Memory B cell (primary cell): ENCODE measurements around the gene ETF1.

Source experiments
- ATAC-seq: fragments of 150-1000 bp; cut with Tn5 transposase; 2 replicates; pipeline ENCODE4 v1.10.0; 2021; ENCODE audit warnings: low read depth, mild to moderate bottlenecking, moderate library complexity
- DNase-seq, 2 donors: peaks; one replicate each; pipeline ENCODE4 v3.0.0; 2022; ENCODE audit warnings: low spot score in 2 of 2
- H3K27ac Mint-ChIP-seq: one replicate; pipeline ENCODE4 v1.8.0; 2022; ENCODE audit warnings: mild to moderate bottlenecking, moderate library complexity, mixed read lengths
- H3K27me3 Mint-ChIP-seq: one replicate; pipeline ENCODE4 v1.8.0; 2022; ENCODE audit warnings: mixed read lengths
- H3K36me3 Mint-ChIP-seq: one replicate; pipeline ENCODE4 v1.8.0; 2022; ENCODE audit warnings: mild to moderate bottlenecking, mixed read lengths
- H3K4me1 Mint-ChIP-seq: one replicate; pipeline ENCODE4 v1.8.0; 2022; ENCODE audit warnings: mixed read lengths
- H3K4me3 Mint-ChIP-seq: one replicate; pipeline ENCODE4 v1.8.0; 2022; ENCODE audit warnings: mild to moderate bottlenecking, moderate library complexity, mixed read lengths
- H3K9me3 Mint-ChIP-seq: one replicate; pipeline ENCODE4 v1.8.0; 2022; ENCODE audit warnings: mixed read lengths

The ETF1 gene

GRCh38 chr5:138471052-138471361 is 72.0 kb downstream of the ETF1 start:
- H3K4me3 Mint-ChIP-seq: no peak overlapping the region
- H3K9me3 Mint-ChIP-seq: no peaks in the 10 kb centered on the region
- no peak overlapping the region for H3K27ac Mint-ChIP-seq
- no peak for DNase-seq
- no peak for ATAC-seq
- H3K4me1 Mint-ChIP-seq: peaks cover 21% of the 10 kb centered on the region
- H3K36me3 Mint-ChIP-seq: peaks cover 17% of the 10 kb centered on the region
- H3K27me3 Mint-ChIP-seq: peaks cover 2% of the 10 kb centered on the region

- H3K27me3 Mint-ChIP-seq: peaks cover 2% of the 10 kb centered on the region
- ATAC-seq (no peak), DNase-seq (no peak)
- no peak overlapping the region for H3K27ac Mint-ChIP-seq
- H3K4me3 Mint-ChIP-seq: no peak overlapping the region
- H3K4me1 Mint-ChIP-seq: peaks cover 21% of the 10 kb centered on the region
- H3K36me3 Mint-ChIP-seq: peaks cover 17% of the 10 kb centered on the region
- H3K9me3 Mint-ChIP-seq: no peaks in the 10 kb centered on the region
Measured at GRCh38 chr5:138470322-138471051, 72.5 kb downstream of the ETF1 start.

- Mint-ChIP-seq H3K27ac (no peak overlapping the region), H3K4me1 (peaks cover 21% of the 10 kb centered on the region), H3K27me3 (no peaks in the 10 kb centered on the region), H3K36me3 (peaks cover 17% of the 10 kb centered on the region), H3K4me3 (no peak overlapping the region), H3K9me3 (no peaks in the 10 kb centered on the region)
- no peak for ATAC-seq
- no peak for DNase-seq
Measured at GRCh38 chr5:138469540-138470321, 73.3 kb downstream of the ETF1 start.

GRCh38 chr5:138468966-138469539 is 74.0 kb downstream of the ETF1 start:
- Mint-ChIP-seq H3K27ac (no peak overlapping the region), H3K27me3 (no peaks in the 10 kb centered on the region), H3K4me3 (no peak overlapping the region)

GRCh38 chr5:138468133-138468965 is 74.7 kb downstream of the ETF1 start:
- peaks cover 17% of the 10 kb centered on the region for H3K36me3 Mint-ChIP-seq
- DNase-seq (no peak), ATAC-seq (no peak)
- no peaks in the 10 kb centered on the region for H3K27me3 Mint-ChIP-seq
- no peaks in the 10 kb centered on the region for H3K9me3 Mint-ChIP-seq
- H3K4me1 Mint-ChIP-seq: peaks cover 21% of the 10 kb centered on the region
- peak overlapping the region; percentile 92 for H3K4me3 Mint-ChIP-seq
- peak overlapping the region; percentile 25 for H3K27ac Mint-ChIP-seq

More at GRCh38 chr5:138468966-138469539, 74.0 kb downstream of the ETF1 start:
- DNase-seq (no peak), ATAC-seq (no peak)
- Mint-ChIP-seq H3K9me3 (no peaks in the 10 kb centered on the region), H3K36me3 (peaks cover 17% of the 10 kb centered on the region), H3K4me1 (peaks cover 21% of the 10 kb centered on the region)

GRCh38 chr5:138467711-138468132 is 75.3 kb downstream of the ETF1 start:
- Mint-ChIP-seq H3K4me3 (peak overlapping the region; percentile 92), H3K36me3 (peaks cover 17% of the 10 kb centered on the region), H3K27ac (peak overlapping the region; percentile 25), H3K27me3 (no peaks in the 10 kb centered on the region), H3K4me1 (peaks cover 21% of the 10 kb centered on the region), H3K9me3 (no peaks in the 10 kb centered on the region)
- no peak for DNase-seq
- no peak for ATAC-seq

GRCh38 chr5:138466900-138467710 is 75.9 kb downstream of the ETF1 start:
- Mint-ChIP-seq H3K4me1 (peaks cover 21% of the 10 kb centered on the region), H3K27ac (peak overlapping the region; percentile 25), H3K9me3 (no peaks in the 10 kb centered on the region), H3K4me3 (peak overlapping the region; percentile 92), H3K36me3 (peaks cover 17% of the 10 kb centered on the region), H3K27me3 (no peaks in the 10 kb centered on the region)
- ATAC-seq (no peak), DNase-seq (no peak)

- DNase-seq (no peak), ATAC-seq (no peak)
- Mint-ChIP-seq H3K4me1 (peaks cover 21% of the 10 kb centered on the region), H3K36me3 (peaks cover 17% of the 10 kb centered on the region), H3K4me3 (peak overlapping the region; percentile 92), H3K9me3 (no peaks in the 10 kb centered on the region), H3K27me3 (no peaks in the 10 kb centered on the region), H3K27ac (peak overlapping the region; percentile 94)
Measured at GRCh38 chr5:138466125-138466899, 76.7 kb downstream of the ETF1 start.

GRCh38 chr5:138465261-138466124 is 77.5 kb downstream of the ETF1 start, which contains the start of gene EGR1:
Gene EGR1, plus strand, starts transcription at chr5:138465479. Its CDS starts 283 bp downstream, at chr5:138465762.
- DNase-seq: peak; percentile 65
- ATAC-seq: peak; percentile 57
- H3K4me3 Mint-ChIP-seq: peak within 1 kb of the TSS; percentile 92
- H3K9me3 Mint-ChIP-seq: no peaks in the 10 kb centered on the region
- H3K36me3 Mint-ChIP-seq: peaks cover 17% of the 10 kb centered on the region
- H3K27ac Mint-ChIP-seq: peak within 1 kb of the TSS; percentile 94
- H3K4me1 Mint-ChIP-seq: peaks cover 27% of the 10 kb centered on the region
- no peaks in the 10 kb centered on the region for H3K27me3 Mint-ChIP-seq

- ATAC-seq (peak; percentile 67), DNase-seq (peak; percentile 98 to 99)
- Mint-ChIP-seq H3K4me1 (peaks cover 30% of the 10 kb centered on the region), H3K4me3 (peak overlapping the region; percentile 92), H3K9me3 (no peaks in the 10 kb centered on the region), H3K36me3 (peaks cover 17% of the 10 kb centered on the region), H3K27me3 (no peaks in the 10 kb centered on the region), H3K27ac (peak overlapping the region; percentile 94)
Measured at GRCh38 chr5:138464388-138465260, 78.4 kb downstream of the ETF1 start.

GRCh38 chr5:138464008-138464387 is 79.0 kb downstream of the ETF1 start:
- peak overlapping the region; percentile 94 for H3K27ac Mint-ChIP-seq
- peak; percentile 63 for ATAC-seq

More at GRCh38 chr5:138464008-138464387, 79.0 kb downstream of the ETF1 start:
- Mint-ChIP-seq H3K4me1 (peaks cover 34% of the 10 kb centered on the region), H3K9me3 (no peaks in the 10 kb centered on the region), H3K36me3 (peaks cover 17% of the 10 kb centered on the region), H3K27me3 (no peaks in the 10 kb centered on the region), H3K4me3 (peak overlapping the region; percentile 92)
- peak; percentile 93 to 94 for DNase-seq
